Breast epithelium (tissue), 4 donors: ENCODE results near the gene ZNRF3. TPM values are rescaled to one million over a fixed set of nuclear protein-coding genes. Genes with fewer than 3 reads are reported as not detected.

Source experiments
- DNase-seq, 2 donors: peaks; one replicate each; pipeline ENCODE4 v3.0.0-alpha.2; 2019; ENCODE audit warnings: low spot score in 2 of 2
- H3K27ac ChIP-seq, 2 donors: fragments of 200-600 bp; sonication (generic) in 1 of 2; one replicate each; pipeline ENCODE4 v1.5.1; 2016 to 2019; ENCODE audit warnings: mild to moderate bottlenecking in 1 of 2
- H3K27me3 ChIP-seq, 2 donors: fragments of 200-600 bp; sonication (generic) in 1 of 2; one replicate each; pipeline versions ENCODE4 v1.5.1 to v1.6.0; 2017 to 2019; ENCODE audit warnings: control low read depth in 1 of 2, mild to moderate bottlenecking in 1 of 2
- H3K36me3 ChIP-seq: fragments of 200-600 bp; one replicate; pipeline ENCODE4 v1.5.1; 2019
- H3K4me1 ChIP-seq, 2 donors: fragments of 200-600 bp; sonication (generic); one replicate each; pipeline ENCODE4 v1.5.1; 2016 to 2019; ENCODE audit warnings: control low read depth in 1 of 2
- H3K4me3 ChIP-seq, 3 donors: fragments of 200-600 bp; sonication (generic); 1 replicate in 2 of 3; 2 replicates in 1 of 3; pipeline ENCODE4 v1.5.1; 2016 to 2019; ENCODE audit warnings: mild to moderate bottlenecking in 3 of 3, moderate library complexity in 2 of 3
- H3K9me3 ChIP-seq, 2 donors: fragments of 200-600 bp; sonication (generic) in 1 of 2; one replicate each; pipeline ENCODE4 v1.5.1; 2016 to 2019; ENCODE audit warnings: control low read depth in 1 of 2
- CTCF ChIP-seq, 3 donors: fragments of 450-650 bp; IDR thresholded peaks; one replicate each; pipeline ENCODE4 v1.5.1; 2016 to 2017; ENCODE audit warnings: antibody characterized with exemption in 3 of 3, mild to moderate bottlenecking in 3 of 3, moderate library complexity in 3 of 3
- POLR2A ChIP-seq: fragments of 450-650 bp; IDR thresholded peaks from one replicate; pipeline ENCODE4 v1.6.1; 2016; ENCODE audit warnings: antibody characterized with exemption, mild to moderate bottlenecking, moderate library complexity
- POLR2AphosphoS5 ChIP-seq, 3 donors: sonication (generic); formaldehyde crosslinking; IDR thresholded peaks; one replicate each; pipeline ENCODE4 v1.6.1; 2017; ENCODE audit warnings: antibody characterized with exemption in 3 of 3
- intact Hi-C: fragments of 100-400 bp; cut with DNase I; formaldehyde crosslinking; loops from one replicate; pipeline ENCODE4 v1.15.1; 2023; ENCODE audit warnings: low total_unique reads
- total RNA-seq, 3 donors: library from RNA; depleted of rRNA; stranded (reverse); fragments of >200 nt; gene quantifications; one replicate each; pipeline ENCODE4 v1.1.0, GENCODE V29; 2016

ZNRF3 gene
- total RNA-seq, 3 donors from 2014 or later: 6.9 to 7.9 (median 6.9) TPM

DNA sequence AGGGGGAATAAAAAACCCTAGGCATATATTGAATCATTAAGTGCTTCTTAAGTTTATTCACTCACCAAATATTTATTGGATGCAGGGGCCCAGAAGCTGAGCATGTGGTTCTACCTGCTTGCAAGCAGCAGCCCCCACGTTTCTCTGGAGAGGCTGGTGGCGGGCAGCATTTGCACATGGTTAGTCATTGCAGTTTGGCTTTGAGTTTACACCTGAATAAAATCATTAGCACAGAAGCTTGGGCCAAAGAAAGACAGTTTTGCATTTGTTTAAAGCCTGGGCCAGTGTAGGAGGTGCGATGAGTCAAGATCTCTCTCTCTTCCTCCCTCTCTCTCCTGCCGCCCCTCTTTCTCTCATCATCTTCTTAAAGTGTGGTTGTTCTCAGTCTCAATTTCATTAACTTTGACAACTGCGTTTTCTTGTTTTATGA is 105.7 kb downstream of the ZNRF3 start:
- Histone ChIP-seq H3K4me1 (peaks cover 6% of the 10 kb centered on the region in 2 donors), H3K36me3 (no peaks in the 10 kb centered on the region), H3K4me3 (no peak overlapping the region), H3K27ac (peak overlapping the region; percentile 65 to 70), H3K27me3 (no peaks in the 10 kb centered on the region), H3K9me3 (peaks cover 0 to 6% of the 10 kb centered on the region in 2 donors)
- intact Hi-C loops: no loop called here
- no peak for TF ChIP-seq POLR2A
- no peak for TF ChIP-seq POLR2AphosphoS5 (IDR thresholded peaks at IDR 0.05)
- TF ChIP-seq CTCF (IDR thresholded peaks at IDR 0.05): no peak
- DNase-seq: peak in 1 of 2 donors; percentile 18

DNA sequence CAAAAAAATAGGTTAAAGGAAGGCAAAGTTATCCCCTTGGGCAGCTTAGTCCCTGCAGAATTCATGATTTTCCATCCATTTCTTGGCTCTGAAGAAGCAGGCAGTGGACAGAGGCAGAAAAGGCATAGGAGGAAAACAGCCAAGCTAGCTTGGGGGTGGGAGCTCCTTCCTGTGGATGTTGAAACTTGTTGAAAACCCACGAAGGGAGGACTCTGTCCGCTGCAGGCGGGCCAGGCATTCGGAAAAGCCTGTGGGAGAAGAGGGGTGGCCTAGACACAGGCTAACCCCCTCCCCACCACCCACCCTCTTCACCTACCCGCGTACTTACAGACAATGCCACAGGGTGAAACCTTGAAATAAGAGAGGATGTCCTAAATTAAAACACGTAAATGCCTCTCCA is 106.1 kb downstream of the ZNRF3 start:
- peaks cover 0 to 6% of the 10 kb centered on the region in 2 donors for H3K9me3 ChIP-seq
- peak overlapping the region; percentile 65 to 70 for H3K27ac ChIP-seq
- intact Hi-C loops: no loop called here
- no peaks in the 10 kb centered on the region for H3K27me3 ChIP-seq
- peak in 1 of 2 donors; percentile 26 for DNase-seq
- peaks cover 4 to 6% of the 10 kb centered on the region in 2 donors for H3K4me1 ChIP-seq
- TF ChIP-seq CTCF (IDR thresholded peaks at IDR 0.05) (no peak), POLR2A (no peak), POLR2AphosphoS5 (IDR thresholded peaks at IDR 0.05) (no peak)
- H3K4me3 ChIP-seq: no peak overlapping the region
- H3K36me3 ChIP-seq: no peaks in the 10 kb centered on the region

DNA sequence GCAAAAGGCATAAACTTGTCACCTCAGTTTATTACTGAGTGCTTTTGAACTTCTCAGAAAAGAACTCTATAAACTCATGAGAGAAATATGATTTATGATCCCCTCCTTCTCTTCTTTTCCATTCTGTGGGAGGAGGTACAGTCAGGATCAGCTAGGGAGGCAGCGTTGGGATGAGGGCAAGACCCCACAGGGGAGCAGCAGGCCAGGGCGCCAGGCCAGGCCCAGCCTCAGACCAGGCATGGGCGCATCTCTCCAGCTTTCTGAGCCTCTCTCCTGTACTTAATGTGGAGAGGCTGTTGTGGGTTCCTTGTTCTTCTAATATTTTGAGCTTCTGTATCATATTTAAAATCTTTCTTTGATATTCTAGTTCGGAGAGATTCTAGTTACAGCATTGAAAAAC is 106.5 kb downstream of the ZNRF3 start:
- no peak overlapping the region for H3K4me3 ChIP-seq
- intact Hi-C loops: loop anchor here (5.0 kb wide), 1 partner anchor 792 kb away; no protein-coding TSS in a partner anchor
- no peaks in the 10 kb centered on the region for H3K27me3 ChIP-seq
- no peak for DNase-seq
- no peaks in the 10 kb centered on the region for H3K36me3 ChIP-seq
- H3K27ac ChIP-seq: peak overlapping the region; percentile 65 to 70
- peaks cover 0 to 6% of the 10 kb centered on the region in 2 donors for H3K4me1 ChIP-seq
- peaks cover 0 to 6% of the 10 kb centered on the region in 2 donors for H3K9me3 ChIP-seq
- TF ChIP-seq POLR2AphosphoS5 (IDR thresholded peaks at IDR 0.05): no peak
- no peak for TF ChIP-seq CTCF (IDR thresholded peaks at IDR 0.05)
- no peak for TF ChIP-seq POLR2A

GRCh38 chr22:28992565-28993356 is 109.4 kb downstream of the ZNRF3 start:
- DNase-seq: no peak
- Histone ChIP-seq H3K36me3 (no peaks in the 10 kb centered on the region), H3K27ac (no peak overlapping the region), H3K27me3 (no peaks in the 10 kb centered on the region), H3K4me3 (no peak overlapping the region), H3K4me1 (peaks cover 0 to 6% of the 10 kb centered on the region in 2 donors), H3K9me3 (no peaks in the 10 kb centered on the region)
- TF ChIP-seq POLR2A: no peak
- TF ChIP-seq CTCF (IDR thresholded peaks at IDR 0.05): no peak
- TF ChIP-seq POLR2AphosphoS5 (IDR thresholded peaks at IDR 0.05): no peak
- intact Hi-C loops: loop anchor here (5.0 kb wide), 1 partner anchor 790 kb away; no protein-coding TSS in a partner anchor

DNA sequence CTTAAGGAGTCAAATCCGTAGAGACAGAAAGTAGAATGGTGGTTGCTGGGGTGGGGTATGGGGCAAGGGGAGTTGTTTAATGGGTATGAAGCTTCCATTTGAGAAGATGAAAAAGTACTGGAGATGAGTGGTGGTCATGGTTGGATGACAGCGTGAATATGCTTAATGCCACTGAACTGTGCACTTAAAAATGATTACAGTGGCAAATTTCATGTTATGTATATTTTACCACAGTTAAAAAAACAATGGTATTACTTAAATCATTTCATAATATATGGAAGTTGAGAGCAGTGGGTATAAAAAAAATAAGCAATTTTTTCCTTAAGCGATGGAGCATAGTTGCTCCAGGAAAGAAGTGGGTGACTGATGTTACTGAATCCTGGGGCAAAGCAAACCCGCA is 111.2 kb downstream of the ZNRF3 start:
- Histone ChIP-seq H3K9me3 (no peaks in the 10 kb centered on the region), H3K36me3 (no peaks in the 10 kb centered on the region), H3K27me3 (no peaks in the 10 kb centered on the region), H3K27ac (no peak overlapping the region), H3K4me3 (no peak overlapping the region), H3K4me1 (peaks cover 0 to 3% of the 10 kb centered on the region in 2 donors)
- intact Hi-C loops: loop anchor here (5.0 kb wide), 1 partner anchor 788 kb away; no protein-coding TSS in a partner anchor
- no peak for DNase-seq
- TF ChIP-seq POLR2A: no peak
- TF ChIP-seq CTCF (IDR thresholded peaks at IDR 0.05): no peak
- TF ChIP-seq POLR2AphosphoS5 (IDR thresholded peaks at IDR 0.05): no peak
